ENCODE data around the gene DIRAS2. TPM values are rescaled to one million over a fixed set of nuclear protein-coding genes. Genes with fewer than 3 reads are reported as not detected.
"Not testable (repeated sequence)": the region's sequence is repeated elsewhere in the genome, so short reads cannot be mapped to it uniquely, and the experiment has no call there.

DIRAS2 gene
- 0.10 and 0.16 TPM in 2 replicates for total RNA-seq
- polyA plus RNA-seq (2012) = 0.38 TPM

GRCh38 chr9:90642570-90643539, at the start of gene DIRAS2:
TSS of gene DIRAS2 (minus strand) at chr9:90642824. CDS start at chr9:90613827, 28,997 bp downstream.
- DNase-seq (ENCODE audit: low read depth) = peak; percentile 47

- no peak for DNase-seq (ENCODE audit: low read depth)
These were observed 42.1 kb upstream of the DIRAS2 start for GRCh38 chr9:90684736-90685135.

- DNase-seq (ENCODE audit: low read depth) = no peak
These were observed 41.5 kb upstream of the DIRAS2 start for GRCh38 chr9:90684106-90684505.

- DNase-seq (ENCODE audit: low read depth) = no peak
These were observed 37.9 kb upstream of the DIRAS2 start for GRCh38 chr9:90680534-90680933.

GRCh38 chr9:90665072-90665471, 22.4 kb upstream of the DIRAS2 start:
- DNase-seq (ENCODE audit: low read depth) = no peak

GRCh38 chr9:90659650-90660364, 17.2 kb upstream of the DIRAS2 start:
- DNase-seq (ENCODE audit: low read depth) = no peak

- DNase-seq (ENCODE audit: low read depth) = no peak
These were observed 16.2 kb upstream of the DIRAS2 start for GRCh38 chr9:90658783-90659182.

GRCh38 chr9:90658181-90658580, 15.6 kb upstream of the DIRAS2 start:
- no peak for DNase-seq (ENCODE audit: low read depth)

GRCh38 chr9:90656876-90657275, 14.3 kb upstream of the DIRAS2 start:
- not testable (repeated sequence) for DNase-seq (ENCODE audit: low read depth)

- DNase-seq (ENCODE audit: low read depth) = no peak
These were observed 8.6 kb upstream of the DIRAS2 start for GRCh38 chr9:90651246-90651645.

GRCh38 chr9:90647843-90648242, 5.2 kb upstream of the DIRAS2 start:
- DNase-seq (ENCODE audit: low read depth) = no peak

- DNase-seq (ENCODE audit: low read depth) = no peak
These were observed 3.1 kb upstream of the DIRAS2 start for GRCh38 chr9:90645721-90646120.

- DNase-seq (ENCODE audit: low read depth) = no peak
These were observed 638 bp downstream of the DIRAS2 start for GRCh38 chr9:90641884-90642487.

GRCh38 chr9:90641086-90641485, 1.5 kb downstream of the DIRAS2 start:
- no peak for DNase-seq (ENCODE audit: low read depth)

- DNase-seq (ENCODE audit: low read depth) = no peak
These were observed 2.3 kb downstream of the DIRAS2 start for GRCh38 chr9:90640361-90640760.

- DNase-seq (ENCODE audit: low read depth) = no peak
These were observed 5.0 kb downstream of the DIRAS2 start for GRCh38 chr9:90637626-90638025.

GRCh38 chr9:90632647-90633207, 9.9 kb downstream of the DIRAS2 start:
- no peak for DNase-seq (ENCODE audit: low read depth)

GRCh38 chr9:90631964-90632363, 10.7 kb downstream of the DIRAS2 start:
- no peak for DNase-seq (ENCODE audit: low read depth)

- no peak for DNase-seq (ENCODE audit: low read depth)
These were observed 12.6 kb downstream of the DIRAS2 start for GRCh38 chr9:90629991-90630390.

- DNase-seq (ENCODE audit: low read depth) = no peak
These were observed 13.3 kb downstream of the DIRAS2 start for GRCh38 chr9:90629354-90629753.

- DNase-seq (ENCODE audit: low read depth) = no peak
These were observed 25.8 kb downstream of the DIRAS2 start for GRCh38 chr9:90616806-90617205.

Data from myocyte (in vitro differentiated cells).